ENCODE results near the gene ZNF418. TPM values are rescaled to one million over a fixed set of nuclear protein-coding genes. Genes with fewer than 3 reads are reported as not detected.

ZNF418 gene
- polyA plus RNA-seq (2013, experiment 1 of 2) = 7.3 TPM
- 6.5 TPM for polyA plus RNA-seq (2013, experiment 2 of 2)

DNA sequence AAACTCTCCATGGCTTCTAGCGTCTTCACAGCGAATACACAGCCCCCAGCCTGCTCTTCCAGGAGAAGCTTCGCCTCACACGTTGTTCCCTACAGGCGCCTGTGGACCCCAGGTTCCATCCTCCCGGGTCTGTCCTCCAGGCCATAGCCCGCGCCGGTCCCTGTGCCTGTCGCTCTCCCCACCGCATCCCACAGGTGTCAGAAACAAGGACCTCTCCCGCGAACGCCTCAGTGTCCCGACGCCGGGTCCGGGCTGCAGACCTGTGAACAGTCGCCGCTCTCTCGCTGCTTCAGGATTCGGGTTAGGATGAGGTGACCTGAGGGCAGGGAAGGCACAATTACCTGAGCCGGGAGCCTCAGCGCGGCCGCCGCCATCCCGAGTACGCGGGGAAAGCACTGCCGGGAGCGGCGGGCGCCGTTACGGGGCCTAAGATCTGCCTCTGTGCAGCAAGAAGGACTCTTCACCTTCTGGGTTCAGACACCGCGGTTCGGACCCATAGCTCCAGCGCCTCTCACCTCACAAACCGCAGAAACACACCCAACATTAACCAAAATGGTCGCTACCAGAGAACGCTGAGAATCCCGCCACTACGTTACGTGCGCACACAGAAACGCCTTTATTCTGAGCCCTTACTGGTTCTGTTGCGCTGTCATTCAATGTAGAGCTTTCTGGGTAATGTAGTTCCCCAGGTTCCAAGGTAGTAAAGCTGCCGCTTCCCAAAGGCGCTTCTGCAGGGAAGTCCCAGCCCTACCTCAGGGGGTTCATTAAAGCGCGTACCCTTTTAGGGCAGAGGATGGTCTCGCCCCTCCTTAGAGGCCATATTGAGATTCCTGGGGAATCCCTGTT is at the start of gene ZNF418:
ZNF418 (minus strand) TSS at position 583 of the 846 bp plus-strand sequence. CDS start 1,580 bp downstream, outside the sequence.
- 1% methylated on average over 54 of the region's 54 CpGs for WGBS
- Histone ChIP-seq H3K27ac (ENCODE audit: low read depth, low read length) (peak within 1 kb of the TSS; percentile 92), H3K4me3 (ENCODE audit: low read length) (peak within 1 kb of the TSS; percentile 81), H3K27me3 (ENCODE audit: insufficient read depth, low read length) (no peaks in the 10 kb centered on the region), H3K9me3 (ENCODE audit: insufficient read depth, low read depth, low read length) (peaks cover 26% of the 10 kb centered on the region), H3K4me1 (ENCODE audit: insufficient read depth, low read length) (no peaks in the 10 kb centered on the region), H3K9ac (ENCODE audit: low read depth, low read length) (peak within 1 kb of the TSS; percentile 94), H3K36me3 (ENCODE audit: insufficient read depth, low read length) (peaks cover 39% of the 10 kb centered on the region)

DNA sequence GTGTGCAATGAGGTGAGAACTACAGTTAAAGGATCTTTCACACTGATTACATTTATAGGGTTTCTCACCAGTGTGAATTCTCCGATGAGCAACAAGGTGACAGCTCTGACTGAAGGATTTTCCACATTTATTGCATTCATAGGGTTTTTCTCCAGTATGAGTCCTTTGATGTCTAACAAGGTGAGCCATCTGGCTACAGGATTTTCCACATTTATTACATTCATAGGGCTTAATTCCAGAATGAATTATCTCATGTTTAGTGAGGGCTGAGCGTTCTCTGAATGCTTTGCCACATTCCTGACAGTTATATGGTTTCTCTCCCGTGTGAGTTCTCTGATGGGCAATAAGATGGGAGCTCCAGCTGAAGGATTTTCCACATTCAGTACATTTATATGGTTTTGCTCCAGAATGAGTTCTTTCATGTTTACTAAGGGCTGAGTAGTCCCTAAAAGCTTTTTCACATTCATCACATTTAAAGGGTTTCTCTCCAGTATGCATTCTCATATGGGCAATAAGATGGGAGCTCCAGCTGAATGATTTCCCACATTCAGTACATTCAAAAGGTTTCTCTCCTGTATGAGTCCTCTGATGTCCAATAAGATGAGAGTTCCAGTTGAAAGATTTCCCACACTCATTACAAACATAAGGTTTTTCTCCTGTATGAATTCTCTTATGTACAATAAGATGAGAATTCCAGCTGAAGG is 43.5 kb upstream of the ZNF418 start:
- 100% methylated on average over 3 of the region's 3 CpGs for WGBS
- Histone ChIP-seq H3K36me3 (ENCODE audit: insufficient read depth, low read length) (peaks cover 76% of the 10 kb centered on the region), H3K27me3 (ENCODE audit: insufficient read depth, low read length) (no peaks in the 10 kb centered on the region)

DNA sequence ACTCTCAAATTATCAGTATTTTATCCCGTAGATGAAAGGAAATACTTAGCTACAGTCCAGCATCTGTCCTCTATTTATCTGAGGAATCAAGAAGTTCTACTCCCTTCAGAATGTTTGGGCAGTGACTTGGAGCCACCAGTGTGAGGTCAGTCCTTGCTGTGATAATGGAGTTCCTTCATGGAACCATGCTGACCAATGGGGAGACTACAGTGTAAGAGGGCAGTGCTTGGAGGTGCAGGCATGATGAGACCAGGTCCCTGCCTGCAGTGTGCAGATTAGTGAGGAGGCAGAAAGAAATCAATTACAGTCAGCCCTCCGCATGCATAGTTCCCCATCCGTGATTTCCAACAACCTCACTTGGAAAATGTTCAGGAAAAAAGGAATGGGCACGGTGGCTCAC is 39.2 kb upstream of the ZNF418 start, which contains the start of gene C19orf18:
C19orf18 (minus strand) TSS at position 101 of the 400 bp plus-strand sequence. CDS start 102 bp downstream, outside the sequence.
- no peak within 1 kb of the TSS for H3K4me3 ChIP-seq (ENCODE audit: low read length)
- no peak within 1 kb of the TSS for H3K9ac ChIP-seq (ENCODE audit: low read depth, low read length)
- peaks cover 90% of the 10 kb centered on the region for H3K9me3 ChIP-seq (ENCODE audit: insufficient read depth, low read depth, low read length)
- H3K36me3 ChIP-seq (ENCODE audit: insufficient read depth, low read length) = peaks cover 33% of the 10 kb centered on the region
- 94% methylated on average over 4 of the region's 4 CpGs for WGBS
- H3K27ac ChIP-seq (ENCODE audit: low read depth, low read length) = no peak within 1 kb of the TSS
- no peaks in the 10 kb centered on the region for H3K27me3 ChIP-seq (ENCODE audit: insufficient read depth, low read length)
- no peaks in the 10 kb centered on the region for H3K4me1 ChIP-seq (ENCODE audit: insufficient read depth, low read length)

More for the DNA sequence above, 43.5 kb upstream of the ZNF418 start:
- H3K4me3 ChIP-seq (ENCODE audit: low read length) = peak overlapping the region; percentile 19; the same call in 1 of the 2 replicates
- no peaks in the 10 kb centered on the region for H3K4me1 ChIP-seq (ENCODE audit: insufficient read depth, low read length)
- H3K9me3 ChIP-seq (ENCODE audit: insufficient read depth, low read depth, low read length) = peaks cover 97% of the 10 kb centered on the region
- H3K27ac ChIP-seq (ENCODE audit: low read depth, low read length) = no peak overlapping the region
- no peak overlapping the region for H3K9ac ChIP-seq (ENCODE audit: low read depth, low read length)

- 85% methylated on average over 8 of the region's 8 CpGs for WGBS
- H3K4me1 ChIP-seq (ENCODE audit: insufficient read depth, low read length) = no peaks in the 10 kb centered on the region
- H3K36me3 ChIP-seq (ENCODE audit: insufficient read depth, low read length) = no peaks in the 10 kb centered on the region
- H3K9me3 ChIP-seq (ENCODE audit: insufficient read depth, low read depth, low read length) = peaks cover 60% of the 10 kb centered on the region
- no peaks in the 10 kb centered on the region for H3K27me3 ChIP-seq (ENCODE audit: insufficient read depth, low read length)
- H3K27ac ChIP-seq (ENCODE audit: low read depth, low read length) = no peak overlapping the region
- no peak overlapping the region for H3K4me3 ChIP-seq (ENCODE audit: low read length)
- H3K9ac ChIP-seq (ENCODE audit: low read depth, low read length) = no peak overlapping the region
Observed at GRCh38 chr19:57964761-57965160, 29.6 kb upstream of the ZNF418 start.

GRCh38 chr19:57961785-57962184 is 26.6 kb upstream of the ZNF418 start:
- WGBS = 80% methylated on average over 1 of the region's 1 CpG
- no peaks in the 10 kb centered on the region for H3K4me1 ChIP-seq (ENCODE audit: insufficient read depth, low read length)
- no peak overlapping the region for H3K9ac ChIP-seq (ENCODE audit: low read depth, low read length)
- H3K27me3 ChIP-seq (ENCODE audit: insufficient read depth, low read length) = no peaks in the 10 kb centered on the region
- H3K36me3 ChIP-seq (ENCODE audit: insufficient read depth, low read length) = no peaks in the 10 kb centered on the region
- peaks cover 58% of the 10 kb centered on the region for H3K9me3 ChIP-seq (ENCODE audit: insufficient read depth, low read depth, low read length)
- no peak overlapping the region for H3K4me3 ChIP-seq (ENCODE audit: low read length)
- H3K27ac ChIP-seq (ENCODE audit: low read depth, low read length) = no peak overlapping the region

GRCh38 chr19:57954996-57955395 is 19.8 kb upstream of the ZNF418 start:
- H3K9me3 ChIP-seq (ENCODE audit: insufficient read depth, low read depth, low read length) = peaks cover 41% of the 10 kb centered on the region; the same call in 1 of the 2 replicates
- 92% methylated on average over 4 of the region's 4 CpGs for WGBS
- no peaks in the 10 kb centered on the region for H3K36me3 ChIP-seq (ENCODE audit: insufficient read depth, low read length)
- H3K27me3 ChIP-seq (ENCODE audit: insufficient read depth, low read length) = no peaks in the 10 kb centered on the region
- H3K9ac ChIP-seq (ENCODE audit: low read depth, low read length) = no peak overlapping the region
- no peaks in the 10 kb centered on the region for H3K4me1 ChIP-seq (ENCODE audit: insufficient read depth, low read length)
- no peak overlapping the region for H3K27ac ChIP-seq (ENCODE audit: low read depth, low read length)
- no peak overlapping the region for H3K4me3 ChIP-seq (ENCODE audit: low read length)

DNA sequence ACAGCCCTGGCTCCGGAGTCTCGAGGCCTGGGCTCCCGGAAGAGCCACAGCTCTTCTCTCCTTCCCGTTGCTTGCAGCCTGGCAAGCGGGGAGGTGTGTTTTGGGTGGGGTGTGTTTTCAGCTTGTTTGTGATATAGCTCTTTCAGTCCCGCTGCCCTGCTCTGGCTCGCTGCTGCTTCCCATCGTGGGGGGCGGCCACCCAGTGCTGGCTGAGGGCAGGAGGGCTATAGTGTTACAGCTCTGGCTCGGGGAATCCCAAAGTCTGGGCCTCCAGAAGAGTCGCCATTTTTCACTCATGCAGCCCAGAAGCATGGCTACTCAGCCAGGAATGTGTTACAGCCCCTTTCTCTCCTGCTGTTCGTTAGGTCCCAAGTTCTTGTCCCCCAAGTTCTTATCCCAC is 14.5 kb upstream of the ZNF418 start:
- WGBS = 90% methylated on average over 12 of the region's 12 CpGs
- Histone ChIP-seq H3K9me3 (ENCODE audit: insufficient read depth, low read depth, low read length) (peaks cover 27% of the 10 kb centered on the region; the same call in 1 of the 2 replicates), H3K4me1 (ENCODE audit: insufficient read depth, low read length) (peaks cover 5% of the 10 kb centered on the region; the same call in 1 of the 2 replicates), H3K27me3 (ENCODE audit: insufficient read depth, low read length) (no peaks in the 10 kb centered on the region), H3K36me3 (ENCODE audit: insufficient read depth, low read length) (no peaks in the 10 kb centered on the region), H3K27ac (ENCODE audit: low read depth, low read length) (no peak overlapping the region), H3K9ac (ENCODE audit: low read depth, low read length) (no peak overlapping the region), H3K4me3 (ENCODE audit: low read length) (no peak overlapping the region)

- no peaks in the 10 kb centered on the region for H3K27me3 ChIP-seq (ENCODE audit: insufficient read depth, low read length)
- no peak overlapping the region for H3K4me3 ChIP-seq (ENCODE audit: low read length)
- WGBS = 95% methylated on average over 24 of the region's 24 CpGs
- H3K9me3 ChIP-seq (ENCODE audit: insufficient read depth, low read depth, low read length) = peaks cover 27% of the 10 kb centered on the region; the same call in 1 of the 2 replicates
- peaks cover 5% of the 10 kb centered on the region; the same call in 1 of the 2 replicates for H3K4me1 ChIP-seq (ENCODE audit: insufficient read depth, low read length)
- H3K27ac ChIP-seq (ENCODE audit: low read depth, low read length) = no peak overlapping the region
- H3K36me3 ChIP-seq (ENCODE audit: insufficient read depth, low read length) = no peaks in the 10 kb centered on the region
- no peak overlapping the region for H3K9ac ChIP-seq (ENCODE audit: low read depth, low read length)
Observed at GRCh38 chr19:57949296-57949695, 14.1 kb upstream of the ZNF418 start.

- Histone ChIP-seq H3K9me3 (ENCODE audit: insufficient read depth, low read depth, low read length) (peaks cover 26% of the 10 kb centered on the region; the same call in 1 of the 2 replicates), H3K36me3 (ENCODE audit: insufficient read depth, low read length) (peaks cover 17% of the 10 kb centered on the region), H3K27me3 (ENCODE audit: insufficient read depth, low read length) (no peaks in the 10 kb centered on the region), H3K27ac (ENCODE audit: low read depth, low read length) (peak within 1 kb of the TSS; percentile 73), H3K4me3 (ENCODE audit: low read length) (peak within 1 kb of the TSS; percentile 93), H3K4me1 (ENCODE audit: insufficient read depth, low read length) (peaks cover 5% of the 10 kb centered on the region; the same call in 1 of the 2 replicates), H3K9ac (ENCODE audit: low read depth, low read length) (peak within 1 kb of the TSS; percentile 89)
- 9% methylated on average over 54 of the region's 54 CpGs for WGBS
Observed at GRCh38 chr19:57947419-57948134, 12.4 kb upstream of the ZNF418 start, which contains the start of gene ZNF256. Gene ZNF256, minus strand, starts transcription at chr19:57947706. Its CDS starts 232 bp downstream, at chr19:57947474.

DNA sequence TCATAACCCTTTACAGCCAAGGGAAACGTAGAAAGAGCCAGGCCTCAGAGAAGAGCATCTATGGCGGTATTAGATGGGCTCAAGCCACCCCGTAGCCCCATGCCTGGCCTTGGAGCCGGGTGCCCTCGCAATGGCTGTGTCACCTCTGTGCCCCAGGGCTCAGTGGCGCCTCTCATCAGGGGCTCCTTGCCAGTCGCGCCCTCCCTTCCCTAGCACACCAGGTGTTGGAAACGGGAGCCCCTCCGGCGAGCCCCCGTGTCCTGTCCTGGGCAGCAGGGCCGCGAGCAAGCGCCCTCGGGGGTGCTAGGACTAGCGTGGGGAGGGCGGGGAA is 11.9 kb upstream of the ZNF418 start:
- H3K9me3 ChIP-seq (ENCODE audit: insufficient read depth, low read depth, low read length) = peaks cover 31% of the 10 kb centered on the region; the same call in 1 of the 2 replicates
- WGBS = 2% methylated on average over 18 of the region's 18 CpGs
- H3K9ac ChIP-seq (ENCODE audit: low read depth, low read length) = peak overlapping the region; percentile 89
- no peaks in the 10 kb centered on the region for H3K27me3 ChIP-seq (ENCODE audit: insufficient read depth, low read length)
- H3K27ac ChIP-seq (ENCODE audit: low read depth, low read length) = peak overlapping the region; percentile 73
- H3K36me3 ChIP-seq (ENCODE audit: insufficient read depth, low read length) = peaks cover 22% of the 10 kb centered on the region
- H3K4me1 ChIP-seq (ENCODE audit: insufficient read depth, low read length) = peaks cover 5% of the 10 kb centered on the region; the same call in 1 of the 2 replicates
- peak overlapping the region; percentile 93 for H3K4me3 ChIP-seq (ENCODE audit: low read length)
